SK-N-SH (cell line): ENCODE measurements around the gene KCNJ2.

Experiments
- FOSL2 ChIP-seq: IDR thresholded peaks from 2 replicates; pipeline ENCODE4 v1.4.0; 2012; ENCODE audit warnings: low read depth, mild to moderate bottlenecking, moderate library complexity, borderline replicate concordance
- FOXM1 ChIP-seq: IDR thresholded peaks from 2 replicates; pipeline ENCODE4 v1.4.0; 2012; ENCODE audit warnings: low read depth, mild to moderate bottlenecking
- GABPA ChIP-seq: IDR thresholded peaks from 2 replicates; pipeline ENCODE4 v1.4.0; 2012; ENCODE audit warnings: low read depth, mild to moderate bottlenecking
- NRF1 ChIP-seq: IDR thresholded peaks from 2 replicates; pipeline ENCODE4 v1.6.1; 2012; ENCODE audit warnings: low read depth, mild to moderate bottlenecking, low read length
- POLR2AphosphoS5 ChIP-seq: IDR thresholded peaks from 2 replicates; pipeline ENCODE4 v1.6.1; 2012; ENCODE audit warnings: low read depth, low read length
- RCOR1 ChIP-seq: fragments of 150-350 bp; IDR thresholded peaks from 2 replicates; pipeline ENCODE4 v1.6.1; 2017; ENCODE audit warnings: antibody characterized with exemption, low read length
- YY1 ChIP-seq: IDR thresholded peaks from 2 replicates; pipeline ENCODE4 v1.4.0; 2012; ENCODE audit warnings: low read depth, mild to moderate bottlenecking
- TF ChIP-seq, protein P1 (sequence below): fragments of 150-350 bp; IDR thresholded peaks from 2 replicates; pipeline ENCODE4 v1.6.1; 2017; ENCODE audit warnings: antibody characterized with exemption, low read length, low read depth, borderline replicate concordance
- TF ChIP-seq, protein P2 (sequence below): fragments of 200-600 bp; sonication (generic); IDR thresholded peaks from 2 replicates; pipeline ENCODE4 v1.6.1; 2017; ENCODE audit warnings: antibody characterized with exemption, mild to moderate bottlenecking, moderate library complexity

DNA sequence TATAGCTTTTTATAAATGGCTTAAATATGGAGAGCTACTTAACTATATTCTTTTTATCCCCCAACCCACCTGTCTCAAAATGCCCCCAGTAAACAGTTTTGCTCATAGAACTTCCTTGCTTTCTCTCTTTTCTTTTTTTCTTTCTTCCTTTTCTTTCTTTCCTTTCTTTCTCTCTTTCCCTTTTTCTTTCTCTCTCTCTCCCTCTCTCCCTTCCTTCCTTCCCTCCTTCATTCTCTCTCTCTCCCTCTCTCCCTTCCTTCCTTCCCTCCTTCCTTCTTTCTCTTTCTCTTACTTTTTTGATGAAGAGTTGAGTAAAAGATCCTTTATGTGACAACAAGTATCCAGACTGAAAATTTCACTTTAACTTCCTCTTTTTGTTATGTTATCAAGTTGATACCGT is 48.2 kb downstream of the KCNJ2 start:
- TF ChIP-seq, protein P1, sequence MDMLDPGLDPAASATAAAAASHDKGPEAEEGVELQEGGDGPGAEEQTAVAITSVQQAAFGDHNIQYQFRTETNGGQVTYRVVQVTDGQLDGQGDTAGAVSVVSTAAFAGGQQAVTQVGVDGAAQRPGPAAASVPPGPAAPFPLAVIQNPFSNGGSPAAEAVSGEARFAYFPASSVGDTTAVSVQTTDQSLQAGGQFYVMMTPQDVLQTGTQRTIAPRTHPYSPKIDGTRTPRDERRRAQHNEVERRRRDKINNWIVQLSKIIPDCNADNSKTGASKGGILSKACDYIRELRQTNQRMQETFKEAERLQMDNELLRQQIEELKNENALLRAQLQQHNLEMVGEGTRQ, result no peak
- TF ChIP-seq YY1 (no peak), POLR2AphosphoS5 (no peak), RCOR1 (no peak), NRF1 (no peak), FOXM1 (no peak), FOSL2 (no peak), GABPA (no peak)
- TF ChIP-seq, protein P2, sequence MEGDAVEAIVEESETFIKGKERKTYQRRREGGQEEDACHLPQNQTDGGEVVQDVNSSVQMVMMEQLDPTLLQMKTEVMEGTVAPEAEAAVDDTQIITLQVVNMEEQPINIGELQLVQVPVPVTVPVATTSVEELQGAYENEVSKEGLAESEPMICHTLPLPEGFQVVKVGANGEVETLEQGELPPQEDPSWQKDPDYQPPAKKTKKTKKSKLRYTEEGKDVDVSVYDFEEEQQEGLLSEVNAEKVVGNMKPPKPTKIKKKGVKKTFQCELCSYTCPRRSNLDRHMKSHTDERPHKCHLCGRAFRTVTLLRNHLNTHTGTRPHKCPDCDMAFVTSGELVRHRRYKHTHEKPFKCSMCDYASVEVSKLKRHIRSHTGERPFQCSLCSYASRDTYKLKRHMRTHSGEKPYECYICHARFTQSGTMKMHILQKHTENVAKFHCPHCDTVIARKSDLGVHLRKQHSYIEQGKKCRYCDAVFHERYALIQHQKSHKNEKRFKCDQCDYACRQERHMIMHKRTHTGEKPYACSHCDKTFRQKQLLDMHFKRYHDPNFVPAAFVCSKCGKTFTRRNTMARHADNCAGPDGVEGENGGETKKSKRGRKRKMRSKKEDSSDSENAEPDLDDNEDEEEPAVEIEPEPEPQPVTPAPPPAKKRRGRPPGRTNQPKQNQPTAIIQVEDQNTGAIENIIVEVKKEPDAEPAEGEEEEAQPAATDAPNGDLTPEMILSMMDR, result no peak
